Astrocyte of the cerebellum (primary cell): ENCODE measurements around the gene SEC14L1.

ENCODE experiments used
- DNase-seq: peaks from one replicate; pipeline ENCODE4 v3.0.0-alpha.2; 2011; ENCODE audit warnings: low read depth
- H3K4me3 ChIP-seq: 2 replicates; pipeline ENCODE4 v1.5.1; 2011; ENCODE audit warnings: mild to moderate bottlenecking, low read depth, low read length, moderate library complexity
- CTCF ChIP-seq: IDR thresholded peaks from 2 replicates; pipeline ENCODE4 v1.5.1; 2012; ENCODE audit warnings: low read length, low read depth, moderate library complexity, mild to moderate bottlenecking; ENCODE audit errors: missing control alignments
- in situ Hi-C: cut with HindIII; loops from 2 replicates; pipeline ENCODE4 v1.10.0; 2017; ENCODE audit warnings: low sequenced_read_pairs

The SEC14L1 gene

GRCh38 chr17:77160875-77161530, 20.2 kb downstream of the SEC14L1 start:
- in situ Hi-C loops, result no loop called here
- no peak for DNase-seq
- no peak overlapping the region for H3K4me3 ChIP-seq
- TF ChIP-seq CTCF, result no peak

DNA sequence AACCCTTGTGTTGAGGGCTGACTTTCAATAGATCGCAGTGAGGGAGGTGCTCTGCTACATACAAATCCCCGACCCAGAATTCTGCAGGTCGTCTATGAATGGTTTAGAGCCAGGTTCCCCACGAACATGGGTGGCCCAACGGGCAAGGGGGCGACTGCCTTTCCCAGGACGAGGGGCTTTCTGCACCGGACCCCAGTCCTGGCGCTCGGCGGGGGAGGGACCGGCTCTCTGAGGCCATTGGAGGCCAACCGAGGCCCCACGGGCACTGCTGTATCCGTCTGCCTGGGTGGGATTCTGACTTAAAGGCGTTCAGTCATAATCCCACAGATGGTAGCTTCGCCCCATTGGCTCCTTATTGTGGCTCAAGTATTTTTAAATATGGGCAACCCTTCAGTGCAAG, 21.2 kb downstream of the SEC14L1 start:
- no peak for TF ChIP-seq CTCF
- in situ Hi-C loops, result no loop called here
- H3K4me3 ChIP-seq, result no peak overlapping the region
- no peak for DNase-seq

DNA sequence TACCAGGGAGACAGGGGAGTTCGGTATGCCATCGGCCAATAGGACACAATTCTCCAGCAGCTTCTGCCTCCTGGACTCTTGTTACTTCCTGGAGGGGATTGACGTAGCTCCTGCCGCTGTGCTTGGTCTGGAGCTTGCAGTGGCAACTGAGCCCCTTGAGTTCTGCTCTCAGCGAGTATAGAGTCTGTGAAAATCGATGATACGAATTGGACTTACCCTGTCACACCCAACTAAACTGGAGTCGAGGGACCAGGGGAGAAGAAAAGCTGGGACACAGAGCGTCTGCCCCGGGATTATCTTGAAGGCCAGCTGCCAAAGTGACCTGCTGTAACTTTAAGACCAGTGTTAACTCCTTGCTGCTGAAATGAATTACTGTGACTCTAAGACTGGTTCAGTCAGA, 22.2 kb downstream of the SEC14L1 start:
- DNase-seq, result no peak
- in situ Hi-C loops, result no loop called here
- TF ChIP-seq CTCF, result no peak
- no peak overlapping the region for H3K4me3 ChIP-seq

GRCh38 chr17:77163511-77164280, 22.9 kb downstream of the SEC14L1 start:
- no peak for DNase-seq
- in situ Hi-C loops, result no loop called here
- no peak overlapping the region for H3K4me3 ChIP-seq
- no peak for TF ChIP-seq CTCF

DNA sequence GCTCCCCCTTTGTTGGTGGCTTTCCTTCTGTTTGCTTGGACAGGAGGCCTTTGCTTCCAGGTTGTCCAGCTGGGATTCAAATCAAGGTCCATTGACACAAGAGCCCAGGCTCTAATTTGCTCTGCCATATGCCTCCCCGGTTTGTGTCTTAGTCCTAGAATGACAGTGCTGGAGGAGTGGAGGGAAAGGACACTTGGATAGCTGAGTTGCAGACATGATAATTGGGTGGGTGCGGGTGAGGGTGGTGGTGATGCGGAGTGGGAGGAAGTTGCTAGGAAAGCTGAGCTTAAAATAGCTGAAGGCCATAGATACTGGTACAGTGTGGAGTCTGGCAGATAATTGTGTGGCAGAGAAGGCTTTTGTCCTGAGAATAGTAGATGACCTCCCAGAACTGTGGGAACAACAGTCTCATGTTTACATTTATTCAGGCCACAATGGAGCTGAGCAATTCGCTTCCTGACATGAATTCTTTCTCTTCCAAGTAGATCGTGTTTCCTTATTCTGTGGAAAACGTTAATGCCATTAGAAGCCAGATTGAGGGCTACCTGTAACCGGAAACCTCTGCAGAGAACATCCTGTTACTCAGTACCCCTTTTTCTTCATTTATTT, 23.8 kb downstream of the SEC14L1 start:
- in situ Hi-C loops, result no loop called here
- TF ChIP-seq CTCF, result no peak
- H3K4me3 ChIP-seq, result no peak overlapping the region
- DNase-seq, result no peak

- in situ Hi-C loops, result no loop called here
- TF ChIP-seq CTCF, result no peak
- no peak overlapping the region for H3K4me3 ChIP-seq
- DNase-seq, result no peak
Observed at GRCh38 chr17:77165577-77165976, 24.8 kb downstream of the SEC14L1 start.
